ENCODE results near the gene CELF6.

CELF6 gene

GRCh38 chr15:72319985-72320671 lies at the start of gene CELF6:
Gene CELF6 (minus strand): TSS chr15:72320157. CDS start chr15:72319874, 283 bp downstream.
- peak; percentile 56 for DNase-seq

DNA sequence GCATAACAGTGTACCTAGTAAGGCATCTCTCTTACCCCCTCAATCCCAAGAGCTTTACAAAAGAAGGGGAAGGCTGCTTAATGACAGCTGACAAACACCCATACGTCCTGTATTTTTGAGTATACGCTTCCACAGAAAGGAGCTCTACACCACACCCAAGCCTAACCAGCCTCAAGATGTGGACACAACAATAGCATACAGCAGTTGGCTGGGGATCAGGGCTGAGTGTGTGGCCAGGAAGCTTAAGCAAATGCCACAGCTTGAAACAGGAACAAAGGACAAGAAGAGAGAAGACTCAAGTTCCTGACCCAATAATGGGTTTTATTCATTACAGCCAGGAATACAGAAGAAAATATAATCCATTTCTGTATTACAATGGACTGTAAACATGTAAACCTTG lies 48.9 kb upstream of the CELF6 start:
- DNase-seq: no peak

GRCh38 chr15:72368325-72368724 lies 48.4 kb upstream of the CELF6 start:
- no peak for DNase-seq

GRCh38 chr15:72365844-72366243 lies 45.9 kb upstream of the CELF6 start:
- DNase-seq: no peak

DNA sequence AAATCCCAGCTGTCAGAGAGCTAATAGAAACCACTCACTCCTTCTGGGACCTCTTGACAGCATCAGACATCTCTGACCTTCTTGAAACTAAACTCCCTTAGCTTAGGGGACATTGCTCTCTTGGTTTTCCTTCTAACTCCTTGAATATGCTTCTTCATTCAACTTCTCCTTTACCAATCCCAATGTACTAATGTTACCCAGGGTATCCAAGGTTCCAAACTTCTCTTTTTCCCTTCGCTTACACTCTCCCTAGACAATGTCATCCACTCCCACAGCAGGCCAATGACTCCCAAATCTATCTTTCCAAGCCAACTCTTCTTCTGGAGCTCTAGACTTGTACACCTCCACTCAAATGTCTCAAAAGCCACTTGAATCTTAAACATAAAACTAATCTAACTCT lies 41.2 kb upstream of the CELF6 start:
- DNase-seq: no peak

- DNase-seq: no peak
Measured at GRCh38 chr15:72358650-72359171, 38.8 kb upstream of the CELF6 start.

DNA sequence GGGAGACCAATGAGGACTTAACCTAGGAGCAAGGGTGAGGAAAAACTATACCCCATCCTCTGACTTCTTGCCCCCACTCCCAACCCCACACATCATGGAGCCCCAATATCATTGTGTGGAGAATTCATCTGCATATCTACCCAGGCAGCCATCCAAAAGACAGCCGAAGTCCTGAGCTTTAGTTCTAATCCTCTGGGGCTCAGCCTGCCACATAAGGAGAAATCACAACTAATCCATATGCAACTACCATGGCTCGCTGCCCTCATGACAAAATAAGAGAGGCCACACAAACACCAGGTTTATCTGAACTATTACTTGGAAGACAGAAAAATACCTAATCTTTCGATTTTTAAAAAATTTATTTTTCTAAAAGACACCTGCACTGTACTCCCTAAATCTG lies 38.2 kb upstream of the CELF6 start:
- DNase-seq: no peak

- no peak for DNase-seq
Measured at GRCh38 chr15:72354496-72354895, 34.5 kb upstream of the CELF6 start.

- DNase-seq: no peak
Measured at GRCh38 chr15:72353266-72353665, 33.3 kb upstream of the CELF6 start.

GRCh38 chr15:72345806-72346205 lies 25.8 kb upstream of the CELF6 start:
- DNase-seq: no peak

DNA sequence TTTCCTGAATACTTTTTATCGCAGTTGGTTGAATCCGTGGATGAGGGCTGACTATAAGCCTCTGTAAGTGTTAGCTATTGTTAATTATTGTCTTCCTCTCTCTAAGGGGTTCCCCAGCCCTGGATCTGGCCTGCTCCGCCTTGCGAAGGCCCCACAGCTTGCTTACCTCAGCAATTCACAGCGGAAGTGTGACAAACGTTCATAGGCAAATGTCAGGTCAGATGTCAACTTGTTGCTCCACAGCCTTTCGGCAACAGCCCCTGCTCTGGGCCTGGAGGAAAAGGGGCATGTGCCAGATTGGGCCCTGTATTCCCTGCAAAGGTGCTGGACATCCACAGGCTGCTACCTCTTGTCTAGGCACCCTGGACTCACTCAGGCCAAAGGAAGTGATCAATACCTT lies 25.3 kb upstream of the CELF6 start:
- DNase-seq: no peak

GRCh38 chr15:72344602-72345001 lies 24.6 kb upstream of the CELF6 start:
- DNase-seq: no peak

DNA sequence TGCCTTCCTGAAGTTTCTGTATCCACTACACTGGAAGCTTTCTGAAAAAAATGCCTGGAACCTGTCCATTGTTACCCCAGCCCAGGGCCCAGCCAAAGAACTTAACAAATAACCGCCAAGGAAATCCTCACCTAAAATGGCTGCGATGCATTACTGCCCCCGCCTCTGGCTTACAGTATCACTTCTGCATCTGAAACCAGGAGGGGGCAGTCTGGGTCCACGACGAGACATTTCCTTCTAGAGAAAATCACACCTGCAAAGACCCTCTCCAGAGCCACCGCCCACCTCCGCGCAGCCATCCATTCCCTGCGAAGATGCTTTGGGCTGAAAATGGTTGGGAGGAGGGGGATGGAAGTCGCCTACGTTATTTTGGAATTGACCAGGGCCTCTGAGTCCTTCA lies 22.4 kb upstream of the CELF6 start:
- DNase-seq: no peak

DNA sequence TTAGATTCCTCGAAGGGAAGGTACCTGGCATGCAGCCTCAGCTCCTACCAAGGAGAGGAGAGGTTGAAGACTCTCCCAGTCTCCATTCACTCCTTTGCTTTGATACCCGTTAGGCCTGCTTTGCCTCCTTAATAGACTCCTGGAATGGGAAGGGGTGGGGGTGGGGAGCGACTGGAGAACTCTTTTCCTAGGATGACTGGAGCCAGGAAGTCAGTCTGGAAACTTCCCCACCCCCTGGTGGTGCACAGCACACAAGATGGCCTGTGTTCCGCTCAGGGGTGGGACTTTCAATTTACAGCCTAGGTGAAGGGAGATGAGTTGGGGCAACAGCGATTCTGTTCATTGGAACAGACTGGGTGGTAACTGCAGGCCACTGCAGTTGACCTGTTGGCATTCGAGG lies 21.4 kb upstream of the CELF6 start:
- DNase-seq: no peak

- DNase-seq: no peak
Measured at GRCh38 chr15:72340366-72340765, 20.4 kb upstream of the CELF6 start.

GRCh38 chr15:72339777-72340177 lies 19.8 kb upstream of the CELF6 start:
- no peak for DNase-seq

GRCh38 chr15:72338617-72339321 lies 18.8 kb upstream of the CELF6 start:
- DNase-seq: no peak

DNA sequence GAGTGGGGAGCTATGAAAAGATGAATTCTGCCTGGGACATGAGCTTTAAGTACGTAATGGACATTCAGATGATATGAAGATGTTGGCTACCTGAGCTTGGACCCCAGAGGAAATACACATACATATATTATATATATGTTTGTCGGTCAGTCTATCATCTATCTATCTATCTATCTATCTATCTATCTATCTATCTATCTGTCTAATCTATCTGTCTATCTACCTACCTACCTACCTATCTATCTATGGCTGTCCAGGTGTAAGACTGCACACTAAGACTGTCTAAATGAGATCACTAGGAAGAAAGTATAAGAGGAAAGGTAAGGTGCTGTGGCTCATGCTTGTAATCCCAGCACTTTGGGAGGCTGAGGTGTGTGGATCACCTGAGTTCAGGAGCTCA lies 18.2 kb upstream of the CELF6 start:
- DNase-seq: no peak

DNA sequence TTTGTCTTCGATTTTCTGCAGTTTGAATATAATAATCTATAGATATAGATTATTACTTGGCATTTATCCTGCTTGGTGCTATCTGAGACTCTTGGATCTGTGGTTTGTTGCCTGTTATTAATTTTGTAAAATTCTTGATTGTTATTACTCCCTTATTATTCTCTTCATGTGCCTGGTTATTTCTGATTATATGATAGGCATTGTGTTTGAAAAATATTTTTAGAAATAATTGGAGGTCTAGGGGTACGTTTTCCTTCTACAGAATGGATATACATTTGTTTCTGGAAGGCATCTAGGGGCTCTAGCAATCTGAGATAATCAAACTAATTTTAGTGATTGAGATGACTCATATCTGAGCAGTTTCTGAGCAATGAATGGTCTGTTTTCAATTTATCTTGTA lies 14.9 kb upstream of the CELF6 start:
- no peak for DNase-seq

DNA sequence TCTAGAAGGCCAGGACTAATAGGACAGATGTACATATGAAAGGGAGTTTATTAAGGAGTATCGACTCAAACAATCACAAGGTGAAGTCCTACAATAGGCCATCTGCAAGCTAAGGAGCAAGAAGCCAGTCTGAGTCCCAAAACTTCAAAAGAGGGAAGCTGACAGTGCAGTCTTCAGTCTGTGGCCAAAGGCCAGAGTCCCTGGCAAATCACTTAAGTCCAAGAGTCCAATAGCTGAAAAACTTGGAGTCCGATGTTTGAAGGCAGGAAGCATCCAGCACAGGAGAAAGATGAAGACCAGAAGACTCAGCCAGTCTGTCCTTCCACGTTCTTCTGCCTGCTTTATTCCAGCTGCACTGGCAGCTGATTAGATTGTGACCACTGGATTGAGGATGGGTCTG lies 11.1 kb upstream of the CELF6 start:
- DNase-seq: no peak

- DNase-seq: no peak
Measured at GRCh38 chr15:72323752-72324151, 3.8 kb upstream of the CELF6 start.

- peak; percentile 29 for DNase-seq
Measured at GRCh38 chr15:72319360-72319984, 485 bp downstream of the CELF6 start.

GRCh38 chr15:72318408-72318942 lies 1.5 kb downstream of the CELF6 start:
- DNase-seq: no peak

Measured in activated effector memory CD4-positive, alpha-beta T cell treated with Interleukin-2 at 50 U/mL for 16 hours (primary cell).